H1 (cell line): ENCODE results near the gene UNC79. TPM values are rescaled to one million over a fixed set of nuclear protein-coding genes. Genes with fewer than 3 reads are reported as not detected.

Experiments used
- BCL11A ChIP-seq, 2 experiments: IDR thresholded peaks; one replicate each; pipeline ENCODE4 v1.6.1; 2011; ENCODE audit warnings: low read depth in 2 of 2, low read length in 2 of 2, mild to moderate bottlenecking in 2 of 2
- PHF8 ChIP-seq: fragments of 200-600 bp; sonication (generic); conservative IDR thresholded peaks from 2 replicates; pipeline ENCODE4 v1.7.1; 2012; ENCODE audit warnings: low read depth, mild to moderate bottlenecking, inconsistent platforms, low read length, moderate library complexity
- RAD21 ChIP-seq, 2 experiments: IDR thresholded peaks in 1 of 2; conservative IDR thresholded peaks in 1 of 2; 2 replicates each; pipeline ENCODE4 v1.6.1; 2011; ENCODE audit warnings: low read depth in 2 of 2, low read length in 2 of 2, improper control_type of control experiment in 1 of 2, inconsistent platforms in 1 of 2, mild to moderate bottlenecking in 1 of 2, moderate library complexity in 1 of 2
- polyA plus RNA-seq, 7 experiments: library from polyadenylated mRNA; depleted of rRNA in 3 of 7; stranded (reverse) in 5 of 7; unstranded in 2 of 7; fragments of >200 nt in 5 of 7; fragments of 200-250 nt in 2 of 7; gene quantifications; 1 replicate in 5 of 7; 2 replicates in 1 of 7; 4 replicates in 1 of 7; pipeline versions ENCODE4 v1.2.1 to v1.2.3, GENCODE V29; 2011 to 2013; ENCODE audit warnings: missing spikeins in 2 of 7, mixed read lengths in 2 of 7
- total RNA-seq: library from RNA; stranded (reverse); fragmentation: NEBNext Ultra II Directional; extraction: Animal tissue kit (Norgen Biotek cat#: 25700); gene quantifications from 2 replicates; pipeline ENCODE4 v1.2.1, GENCODE V29; 2021

Gene UNC79
- total and polyA plus RNA-seq, 2 of the 8 experiments (the other 6 are each of a cell fraction or from before 2014, with no cell fraction given): 1.8 to 2.3 TPM

DNA sequence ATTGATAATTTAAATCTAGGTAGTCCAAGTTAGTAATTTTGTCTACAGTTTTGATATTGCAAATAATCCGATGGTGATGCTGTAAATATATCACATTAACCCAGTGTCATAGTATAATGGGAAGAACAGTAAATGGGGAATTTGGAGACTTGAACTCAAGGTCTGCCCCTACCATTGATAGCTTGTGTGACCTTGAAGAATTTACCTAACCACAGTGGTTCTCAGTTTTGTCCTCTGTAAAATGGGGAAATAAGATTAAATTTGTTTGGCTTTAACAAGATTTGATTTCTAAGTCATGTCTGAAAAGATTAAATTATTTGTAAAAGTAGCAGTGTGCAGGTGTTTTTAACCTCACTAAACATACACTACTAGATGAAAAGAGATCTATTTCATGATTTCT, 100.9 kb downstream of the UNC79 start (continued):
- TF ChIP-seq RAD21 (IDR thresholded peaks at IDR 0.05 in 1 of 2, conservative IDR thresholded peaks at IDR 0.05 in 1 of 2; ENCODE audit: low read depth in 2 of 2, low read length in 2 of 2) (no peak), BCL11A (IDR thresholded peaks at IDR 0.05; ENCODE audit: low read depth in 2 of 2, low read length in 2 of 2) (no peak), PHF8 (no peak)
